ENCODE measurements around the gene TNPO2. TPM values are rescaled to one million over a fixed set of nuclear protein-coding genes. Genes with fewer than 3 reads are reported as not detected.

Gene TNPO2
- total RNA-seq (2022) = 74.7 and 89.5 TPM in 2 replicates
- percentile 69 among the genes with signal in this experiment for Bru-seq, nascent RNA
- BruChase-seq, experiment 1, labeled RNA remaining after a 6-hour chase = percentile 87 among the genes with signal in this experiment
- BruChase-seq, experiment 2, labeled RNA remaining after a 2-hour chase = percentile 81 among the genes with signal in this experiment
- long read RNA-seq, full-length matches to known transcripts = 1 of 15 reads
- long read RNA-seq, partial matches to known transcripts = 4 of 15 reads
- long read RNA-seq, other reads (novel, unspliced or antisense) = 10 of 15 reads

- CTCF ChIA-PET = interaction anchor here (0.8 to 3.8 kb wide), 7 partner anchors 10 to 124 kb away, joined by 3 to 32 read pairs (median 4); partner anchors contain the start of genes GET3 and TRIR
- Mint-ChIP-seq H3K36me3 (ENCODE audit: insufficient read depth, unreplicated experiment) (peaks cover 51% of the 10 kb centered on the region), H3K4me3 (ENCODE audit: unreplicated experiment) (peak within 1 kb of the TSS; percentile 96), H3K9me3 (ENCODE audit: unreplicated experiment) (no peaks in the 10 kb centered on the region), H3K27me3 (ENCODE audit: insufficient read depth, unreplicated experiment) (no peaks in the 10 kb centered on the region), H3K27ac (ENCODE audit: low read depth, unreplicated experiment) (peak within 1 kb of the TSS; percentile 96), H3K4me1 (ENCODE audit: insufficient read depth, unreplicated experiment) (peaks cover 12% of the 10 kb centered on the region)
- peak; percentile 72 for DNase-seq (ENCODE audit: unreplicated experiment)
- no peak for TF ChIP-seq CTCF (IDR thresholded peaks at IDR 0.05; ENCODE audit: unreplicated experiment)
- no TSS peak for BruUV-seq (replicated peaks)
- intact Hi-C loops (cut with micrococcal nuclease) = loop anchor here (5.0 kb wide), 1 partner anchor 68 kb away; the partner anchor contains the start of gene JUNB
- POLR2A ChIA-PET = interaction anchor here (0.7 to 6.5 kb wide), 16 partner anchors 11 to 429 kb away, joined by 3 to 235 read pairs (median 5); partner anchors contain the start of genes BEST2, DHPS, DNASE2 and FBXW9
These were observed at the start of gene TNPO2 for GRCh38 chr19:12723641-12724426. Gene TNPO2, minus strand, starts transcription at chr19:12723932. Its CDS starts 2,955 bp downstream, at chr19:12720977.

GRCh38 chr19:12772323-12772722, 48.6 kb upstream of the TNPO2 start:
- Mint-ChIP-seq H3K27me3 (ENCODE audit: insufficient read depth, unreplicated experiment) (no peaks in the 10 kb centered on the region), H3K36me3 (ENCODE audit: insufficient read depth, unreplicated experiment) (peaks cover 20% of the 10 kb centered on the region), H3K4me3 (ENCODE audit: unreplicated experiment) (no peak overlapping the region), H3K27ac (ENCODE audit: low read depth, unreplicated experiment) (no peak overlapping the region), H3K4me1 (ENCODE audit: insufficient read depth, unreplicated experiment) (peaks cover 7% of the 10 kb centered on the region), H3K9me3 (ENCODE audit: unreplicated experiment) (no peaks in the 10 kb centered on the region)
- CTCF ChIA-PET = interaction anchor here (2.0 to 8.4 kb wide), 4 partner anchors 11 to 76 kb away, joined by 9 to 278 read pairs (median 27); partner anchors contain the start of gene JUNB
- intact Hi-C loops (cut with micrococcal nuclease) = no loop called here
- TF ChIP-seq CTCF (IDR thresholded peaks at IDR 0.05; ENCODE audit: unreplicated experiment) = no peak
- no peak for DNase-seq (ENCODE audit: unreplicated experiment)
- POLR2A ChIA-PET = interaction anchor here (0.6 to 10.1 kb wide), 2 partner anchors 22 to 27 kb away, joined by 3 to 410 read pairs; partner anchors contain the start of gene JUNB
- BruUV-seq (replicated peaks) = no TSS peak

- no TSS peak for BruUV-seq (replicated peaks)
These were observed 47.2 kb upstream of the TNPO2 start for GRCh38 chr19:12770922-12771321.

More at GRCh38 chr19:12770922-12771321, 47.2 kb upstream of the TNPO2 start:
- ChIA-PET CTCF (interaction anchor here (0.7 to 2.7 kb wide), 4 partner anchors 10 to 77 kb away, joined by 3 to 9 read pairs (median 6); partner anchors contain the start of gene JUNB), POLR2A (no interaction called here)
- peaks cover 12% of the 10 kb centered on the region for H3K4me1 Mint-ChIP-seq (ENCODE audit: insufficient read depth, unreplicated experiment)
- no peak overlapping the region for H3K27ac Mint-ChIP-seq (ENCODE audit: low read depth, unreplicated experiment)
- DNase-seq (ENCODE audit: unreplicated experiment) = no peak
- no peaks in the 10 kb centered on the region for H3K27me3 Mint-ChIP-seq (ENCODE audit: insufficient read depth, unreplicated experiment)
- intact Hi-C loops (cut with micrococcal nuclease) = no loop called here
- H3K9me3 Mint-ChIP-seq (ENCODE audit: unreplicated experiment) = no peaks in the 10 kb centered on the region
- TF ChIP-seq CTCF (IDR thresholded peaks at IDR 0.05; ENCODE audit: unreplicated experiment) = no peak
- H3K36me3 Mint-ChIP-seq (ENCODE audit: insufficient read depth, unreplicated experiment) = peaks cover 27% of the 10 kb centered on the region
- H3K4me3 Mint-ChIP-seq (ENCODE audit: unreplicated experiment) = no peak overlapping the region

Data from MCF 10A (cell line).